GM19351 (cell line): ENCODE data around the gene ST6GALNAC3.
A peak's percentile ranks its signal among the peaks of the same experiment; 100 is the strongest.

Experiments used
- ATAC-seq: cut with Tn5 transposase; IDR thresholded peaks from one replicate; pipeline ENCODE4 v1.9.1; 2021; ENCODE audit warnings: mild to moderate bottlenecking, moderate library complexity; ENCODE audit not compliant: unreplicated experiment

The ST6GALNAC3 gene

GRCh38 chr1:76408303-76408702 is 333.8 kb downstream of the ST6GALNAC3 start:
- ATAC-seq = no peak

- ATAC-seq = no peak
Measured at GRCh38 chr1:76410499-76410898, 336.0 kb downstream of the ST6GALNAC3 start.

GRCh38 chr1:76418531-76418930 is 344.0 kb downstream of the ST6GALNAC3 start:
- no peak for ATAC-seq

- ATAC-seq = no peak
Measured at GRCh38 chr1:76419603-76420002, 345.1 kb downstream of the ST6GALNAC3 start.

- ATAC-seq = peak; percentile 89
Measured at GRCh38 chr1:76425201-76426145, 350.9 kb downstream of the ST6GALNAC3 start.

- ATAC-seq = no peak
Measured at GRCh38 chr1:76426606-76427005, 352.1 kb downstream of the ST6GALNAC3 start.

- no peak for ATAC-seq
Measured at GRCh38 chr1:76428028-76428427, 353.5 kb downstream of the ST6GALNAC3 start.

GRCh38 chr1:76430531-76430930 is 356.0 kb downstream of the ST6GALNAC3 start:
- ATAC-seq = no peak

GRCh38 chr1:76433526-76433925 is 359.0 kb downstream of the ST6GALNAC3 start:
- ATAC-seq = no peak

- no peak for ATAC-seq
Measured at GRCh38 chr1:76443217-76443616, 368.7 kb downstream of the ST6GALNAC3 start.

- ATAC-seq = no peak
Measured at GRCh38 chr1:76444773-76445172, 370.2 kb downstream of the ST6GALNAC3 start.

- ATAC-seq = no peak
Measured at GRCh38 chr1:76450229-76450628, 375.7 kb downstream of the ST6GALNAC3 start.

GRCh38 chr1:76463278-76463677 is 388.7 kb downstream of the ST6GALNAC3 start:
- peak; percentile 60 for ATAC-seq

- ATAC-seq = peak; percentile 19
Measured at GRCh38 chr1:76463849-76464248, 389.3 kb downstream of the ST6GALNAC3 start.

GRCh38 chr1:76465030-76465429 is 390.5 kb downstream of the ST6GALNAC3 start:
- ATAC-seq = no peak

GRCh38 chr1:76470166-76470565 is 395.6 kb downstream of the ST6GALNAC3 start:
- ATAC-seq = no peak

GRCh38 chr1:76471536-76471935 is 397.0 kb downstream of the ST6GALNAC3 start:
- ATAC-seq = no peak

- no peak for ATAC-seq
Measured at GRCh38 chr1:76473591-76473990, 399.0 kb downstream of the ST6GALNAC3 start.

GRCh38 chr1:76474922-76475321 is 400.4 kb downstream of the ST6GALNAC3 start:
- ATAC-seq = no peak

- ATAC-seq = no peak
Measured at GRCh38 chr1:76477156-76477555, 402.6 kb downstream of the ST6GALNAC3 start.

GRCh38 chr1:76480827-76481226 is 406.3 kb downstream of the ST6GALNAC3 start:
- no peak for ATAC-seq

GRCh38 chr1:76481672-76482071 is 407.1 kb downstream of the ST6GALNAC3 start:
- no peak for ATAC-seq

GRCh38 chr1:76482272-76482671 is 407.7 kb downstream of the ST6GALNAC3 start:
- ATAC-seq = no peak
